H1 (cell line): ENCODE results near the gene ZNF768. TPM values are rescaled to one million over a fixed set of nuclear protein-coding genes. Genes with fewer than 3 reads are reported as not detected.

Source experiments
- CTCF ChIA-PET: fragments of 300-600 bp; sonication (Branson Sonifier 250); formaldehyde crosslinking; loops from one replicate; lab custom pipeline; 2021; ENCODE audit not compliant: partially characterized antibody; lab: Charles Lee
- POLR2A ChIA-PET: fragments of 300-600 bp; sonication (Branson Sonifier 250); formaldehyde crosslinking; loops from one replicate; lab custom pipeline; 2021; ENCODE audit warnings: inconsistent platforms; ENCODE audit not compliant: partially characterized antibody; lab: Charles Lee
- DNase-seq, 2 experiments: peaks; one replicate each; pipeline versions ENCODE4 v3.0.0 to v3.0.0-alpha.2; 2010 to 2022; ENCODE audit warnings: low spot score in 2 of 2, low read depth in 1 of 2, mixed read lengths in 1 of 2
- FAIRE-seq: peaks from 2 replicates; lab custom pipeline; 2011; peaks lifted over from hg19 to GRCh38; lab: Jason Lieb, UNC
- H2AFZ ChIP-seq: 2 replicates; pipeline ENCODE4 v1.8.1; 2012; ENCODE audit warnings: low read length, inconsistent platforms
- H2AK5ac ChIP-seq: 2 replicates; pipeline ENCODE4 v1.6.1; 2013; ENCODE audit warnings: low read depth, low read length
- H2BK120ac ChIP-seq: replicated peaks from 2 replicates; pipeline ENCODE3; 2013; ENCODE audit warnings: low read depth, low read length, inconsistent platforms
- H2BK12ac ChIP-seq: 2 replicates; pipeline ENCODE4 v1.6.1; 2013; ENCODE audit warnings: low read depth, low read length
- H2BK15ac ChIP-seq: 2 replicates; pipeline ENCODE4 v1.6.1; 2013; ENCODE audit warnings: low read length
- H2BK20ac ChIP-seq: 2 replicates; pipeline ENCODE4 v1.6.1; 2013; ENCODE audit warnings: low read length
- H2BK5ac ChIP-seq: 2 replicates; pipeline ENCODE4 v1.6.1; 2013; ENCODE audit warnings: low read depth, low read length
- H3K14ac ChIP-seq: 2 replicates; pipeline ENCODE4 v1.6.1; 2013; ENCODE audit warnings: inconsistent platforms; ENCODE audit not compliant: insufficient read length
- H3K18ac ChIP-seq: 2 replicates; pipeline ENCODE4 v1.6.1; 2013; ENCODE audit warnings: low read length; ENCODE audit errors: extremely low read depth
- H3K23ac ChIP-seq: 2 replicates; pipeline ENCODE4 v1.6.1; 2013; ENCODE audit warnings: inconsistent platforms; ENCODE audit not compliant: insufficient read length
- H3K23me2 ChIP-seq: 2 replicates; pipeline ENCODE4 v1.6.1; 2013; ENCODE audit warnings: low read depth, low read length
- H3K27ac ChIP-seq: 2 replicates; pipeline ENCODE4 v1.6.1; 2011; ENCODE audit warnings: low read depth, low read length, inconsistent platforms
- H3K27me3 ChIP-seq, 4 experiments: replicated peaks in 1 of 4; 1 replicate in 1 of 4; 2 replicates in 3 of 4; pipeline versions ENCODE4 v1.6.1 to v1.8.1; 2011 to 2013; ENCODE audit warnings: low read length in 3 of 4, mild to moderate bottlenecking in 3 of 4, inconsistent platforms in 2 of 4, mixed read lengths in 2 of 4, moderate library complexity in 1 of 4; ENCODE audit not compliant: control insufficient read depth in 3 of 4, insufficient read depth in 3 of 4; ENCODE audit errors: extremely low read depth in 1 of 4
- H3K36me3 ChIP-seq, 4 experiments: 2 replicates each; pipeline versions ENCODE4 v1.6.1 to v1.8.1; 2011 to 2013; ENCODE audit warnings: mild to moderate bottlenecking in 4 of 4, low read length in 3 of 4, moderate library complexity in 2 of 4, control low read depth in 1 of 4, inconsistent platforms in 1 of 4; ENCODE audit not compliant: insufficient read depth in 4 of 4, control insufficient read depth in 2 of 4
- H3K4ac ChIP-seq: replicated peaks from 2 replicates; pipeline ENCODE3; 2013; ENCODE audit warnings: low read length, low read depth, mixed read lengths, inconsistent platforms; ENCODE audit not compliant: insufficient read length
- H3K4me1 ChIP-seq, 4 experiments: replicated peaks in 1 of 4; 1 replicate in 1 of 4; 2 replicates in 3 of 4; pipeline versions ENCODE4 v1.6.1 to v1.8.1; 2011 to 2013; ENCODE audit warnings: low read length in 3 of 4, inconsistent platforms in 2 of 4, mixed read lengths in 1 of 4; ENCODE audit not compliant: insufficient read depth in 4 of 4, control insufficient read depth in 3 of 4
- H3K4me2 ChIP-seq, 2 experiments: 2 replicates each; pipeline versions ENCODE4 v1.6.1 to v1.8.1; 2011 to 2013; ENCODE audit warnings: low read depth in 2 of 2, low read length in 2 of 2, control low read depth in 1 of 2, inconsistent platforms in 1 of 2, mild to moderate bottlenecking in 1 of 2; ENCODE audit not compliant: insufficient read depth in 1 of 2
- H3K4me3 ChIP-seq, 4 experiments: fragments of 200-600, 300-600 bp in 1 of 4; sonication (generic), shearing (Covaris generic), sonication (Bioruptor Twin) in 1 of 4; 2 replicates each; pipeline versions ENCODE4 v1.5.1 to v1.8.1; 2011 to 2016; ENCODE audit warnings: low read length in 4 of 4, low read depth in 3 of 4, control low read depth in 2 of 4, inconsistent platforms in 2 of 4, mild to moderate bottlenecking in 2 of 4, mixed read lengths in 1 of 4, moderate library complexity in 1 of 4; ENCODE audit not compliant: insufficient read depth in 2 of 4; ENCODE audit errors: extremely low read depth in 1 of 4
- H3K56ac ChIP-seq: replicated peaks from 2 replicates; pipeline ENCODE3; 2013; ENCODE audit warnings: low read depth, mild to moderate bottlenecking, mixed read lengths, low read length, inconsistent platforms; ENCODE audit not compliant: insufficient read length
- H3K79me1 ChIP-seq: 2 replicates; pipeline ENCODE4 v1.6.1; 2013; ENCODE audit warnings: low read depth, low read length, control low read depth
- H3K79me2 ChIP-seq, 2 experiments: 2 replicates each; pipeline versions ENCODE4 v1.6.1 to v1.8.1; 2012 to 2013; ENCODE audit warnings: low read length in 2 of 2, mild to moderate bottlenecking in 2 of 2, inconsistent platforms in 1 of 2; ENCODE audit not compliant: insufficient read depth in 2 of 2, control insufficient read depth in 1 of 2
- H3K9ac ChIP-seq, 4 experiments: replicated peaks in 1 of 4; 1 replicate in 1 of 4; 2 replicates in 3 of 4; pipeline versions ENCODE4 v1.6.1 to v1.8.1; 2011 to 2013; ENCODE audit warnings: low read depth in 3 of 4, low read length in 3 of 4, control low read depth in 2 of 4, mild to moderate bottlenecking in 2 of 4, moderate library complexity in 2 of 4, inconsistent platforms in 1 of 4; ENCODE audit errors: extremely low read depth in 1 of 4
- H3K9me3 ChIP-seq, 2 experiments: 2 replicates each; pipeline versions ENCODE4 v1.6.1 to v1.8.1; 2012 to 2013; ENCODE audit warnings: mild to moderate bottlenecking in 2 of 2, moderate library complexity in 2 of 2, control low read depth in 1 of 2, inconsistent platforms in 1 of 2, low read depth in 1 of 2, low read length in 1 of 2, mixed read lengths in 1 of 2; ENCODE audit not compliant: insufficient read depth in 2 of 2
- H4K20me1 ChIP-seq, 2 experiments: replicated peaks in 1 of 2; 2 replicates each; pipeline versions ENCODE3 to v1.8.1; 2011 to 2013; ENCODE audit warnings: inconsistent platforms in 2 of 2, low read length in 2 of 2, mild to moderate bottlenecking in 1 of 2; ENCODE audit not compliant: insufficient read depth in 2 of 2, control insufficient read depth in 1 of 2
- H4K5ac ChIP-seq: 2 replicates; pipeline ENCODE4 v1.6.1; 2013; ENCODE audit warnings: low read length, low read depth, mixed read lengths, inconsistent platforms; ENCODE audit not compliant: insufficient read length
- H4K8ac ChIP-seq: 2 replicates; pipeline ENCODE4 v1.8.0; 2013; ENCODE audit warnings: mild to moderate bottlenecking, moderate library complexity, low read length, inconsistent platforms; ENCODE audit not compliant: insufficient read depth; ENCODE audit errors: extremely low read depth
- H4K91ac ChIP-seq: replicated peaks from 2 replicates; pipeline ENCODE3; 2013; ENCODE audit warnings: low read length, mixed read lengths, inconsistent platforms; ENCODE audit not compliant: insufficient read length
- CBX8 ChIP-seq: fragments of 300-800, 300-1000 bp; sonication (generic); IDR thresholded peaks from 2 replicates; pipeline ENCODE4 v1.7.1; 2016; ENCODE audit warnings: low read depth, low read length, borderline replicate concordance
- GTF2F1 ChIP-seq: IDR thresholded peaks from 2 replicates; pipeline ENCODE4 v1.6.1; 2012; ENCODE audit warnings: low read depth, low read length, improper control_type of control experiment, borderline replicate concordance
- KDM4A ChIP-seq: IDR thresholded peaks from one replicate; pipeline ENCODE4 v1.7.1; 2012; ENCODE audit warnings: low read depth, mild to moderate bottlenecking, moderate library complexity, low read length, inconsistent platforms; ENCODE audit not compliant: severe bottlenecking
- RFX5 ChIP-seq: IDR thresholded peaks from 2 replicates; pipeline ENCODE4 v1.6.1; 2011; ENCODE audit warnings: low read depth, low read length, improper control_type of control experiment, borderline replicate concordance
- SP4 ChIP-seq: IDR thresholded peaks from 2 replicates; pipeline ENCODE4 v1.6.1; 2012; ENCODE audit warnings: low read length, inconsistent platforms
- WGBS, 2 experiments: shearing (Covaris generic) in 1 of 2; methylation state at CpG; one replicate each; pipeline versions ENCODE4 v1.1.6 to v1.1.7; 2013 to 2015; ENCODE audit warnings: low lambda C conversion rate in 2 of 2, mixed read lengths in 2 of 2, inconsistent platforms in 1 of 2, low coverage in 1 of 2, missing lambda C conversion rate in 1 of 2; ENCODE audit not compliant: insufficient replicate concordance in 2 of 2, insufficient coverage in 1 of 2, insufficient read length in 1 of 2; ENCODE audit errors: extremely low coverage in 1 of 2, missing lambda C conversion rate in 1 of 2; 5-methylcytosine and 5-hydroxymethylcytosine counted together
- polyA plus RNA-seq, 7 experiments: library from polyadenylated mRNA; depleted of rRNA in 3 of 7; stranded (reverse) in 5 of 7; unstranded in 2 of 7; fragments of >200 nt in 5 of 7; fragments of 200-250 nt in 2 of 7; gene quantifications; 1 replicate in 5 of 7; 2 replicates in 1 of 7; 4 replicates in 1 of 7; pipeline versions ENCODE4 v1.2.1 to v1.2.3, GENCODE V29; 2011 to 2013; ENCODE audit warnings: missing spikeins in 2 of 7, mixed read lengths in 2 of 7
- total RNA-seq: library from RNA; stranded (reverse); fragmentation: NEBNext Ultra II Directional; extraction: Animal tissue kit (Norgen Biotek cat#: 25700); gene quantifications from 2 replicates; pipeline ENCODE4 v1.2.1, GENCODE V29; 2021
- TF ChIP-seq, protein P1 (sequence below): IDR thresholded peaks from 2 replicates; pipeline ENCODE4 v1.6.1; 2011; ENCODE audit warnings: low read depth, mild to moderate bottlenecking, low read length; ENCODE audit not compliant: insufficient read depth
- TF ChIP-seq, protein P2 (sequence below): IDR thresholded peaks from 2 replicates; pipeline ENCODE4 v1.6.1; 2011; ENCODE audit warnings: low read length, improper control_type of control experiment

ZNF768 gene
- total and polyA plus RNA-seq, 2 of the 8 experiments (the other 6 are each of a cell fraction or from before 2014, with no cell fraction given) = 36.1 to 47.7 TPM

DNA sequence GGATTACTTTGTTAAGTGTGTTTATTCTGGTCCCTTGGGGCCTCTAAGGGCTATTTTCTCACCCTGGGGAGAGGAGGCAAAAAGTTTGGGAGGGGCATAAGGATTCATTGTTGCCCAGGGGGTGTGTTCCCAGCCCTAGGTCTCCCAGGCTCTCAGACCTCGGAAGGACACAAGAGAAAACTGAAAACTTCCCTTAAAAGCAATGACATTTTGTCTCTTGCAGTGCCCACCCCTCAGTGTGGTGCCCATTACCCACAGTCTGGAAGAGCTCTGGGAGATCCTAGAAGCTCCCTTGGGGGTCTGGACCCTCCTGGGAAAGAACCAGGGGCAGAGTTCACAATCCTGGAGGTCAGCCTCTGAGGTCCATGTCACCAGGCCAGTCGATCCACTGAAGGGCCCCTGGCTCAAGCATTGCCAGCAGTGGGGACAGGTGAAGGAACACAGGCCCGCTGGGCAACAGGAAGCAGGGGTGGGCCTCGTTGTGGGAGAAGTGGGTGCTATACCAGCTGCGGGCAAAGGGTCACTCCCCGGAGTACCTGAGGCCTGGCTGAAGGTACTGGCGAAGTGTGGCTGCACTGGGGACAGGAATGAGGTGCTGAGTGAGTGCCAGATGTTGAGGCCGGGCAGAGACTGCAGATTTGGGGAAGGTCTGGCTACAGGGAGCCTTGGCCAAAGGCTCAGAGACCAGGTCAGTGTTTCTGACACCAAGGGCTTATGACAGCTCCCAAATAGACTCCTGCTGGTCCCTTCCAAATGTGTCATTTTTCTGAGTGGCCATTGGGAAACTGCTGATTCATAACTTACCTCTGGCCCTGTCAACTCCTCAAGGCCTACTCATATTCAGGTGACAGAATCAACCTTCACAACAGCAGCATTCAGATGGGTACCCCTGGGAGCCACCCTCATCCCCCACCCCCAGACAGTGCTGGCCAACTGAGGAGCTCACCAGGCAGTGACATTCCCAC is 12.9 kb upstream of the ZNF768 start:
- Histone ChIP-seq H3K14ac (no peak overlapping the region), H2AK5ac (no peak overlapping the region), H3K79me1 (no peaks in the 10 kb centered on the region), H3K79me2 (no peaks in the 10 kb centered on the region; a peak in 1 of 4 replicates), H4K20me1 (no peaks in the 10 kb centered on the region), H3K27me3 (no peaks in the 10 kb centered on the region), H3K36me3 (no peaks in the 10 kb centered on the region), H3K18ac (peak overlapping the region; percentile 48), H3K4me3 (no peak overlapping the region), H3K23ac (no peak overlapping the region), H3K23me2 (peaks cover 7% of the 10 kb centered on the region), H3K56ac (no peak overlapping the region), H2BK120ac (no peak overlapping the region), H2AFZ (no peak overlapping the region), H3K4me2 (no peak overlapping the region), H3K9ac (no peak overlapping the region), H2BK5ac (no peak overlapping the region), H3K27ac (no peak overlapping the region), H3K4me1 (peaks cover 7 to 27% (median 17%) of the 10 kb centered on the region in 4 experiments), H4K5ac (no peak overlapping the region), H3K9me3 (no peaks in the 10 kb centered on the region), H4K8ac (no peak overlapping the region), H4K91ac (no peak overlapping the region), H2BK15ac (no peak overlapping the region; the same call in 1 of the 2 replicates), H3K4ac (no peak overlapping the region), H2BK20ac (no peak overlapping the region), H2BK12ac (0 out of 2 replicates have a peak overlapping the region, but pooled peaks have one; percentile 39)
- 87% methylated on average over 7 of the region's 8 CpGs; no CpG with 5 or more reads in 1 of the 2 experiments for WGBS, 2 experiments
- FAIRE-seq (no peak), DNase-seq (no peak)
- CTCF ChIA-PET = interaction anchor here (0.8 to 1.4 kb wide), 3 partner anchors 19 to 89 kb away, joined by 3 to 5 read pairs (median 3); partner anchors contain the start of gene ZNF764
- POLR2A ChIA-PET = interaction anchor here (0.8 to 1.2 kb wide), 4 partner anchors 11 to 71 kb away, joined by 3 to 4 read pairs (median 3); partner anchors contain the start of genes ZNF689 and ZNF764
- TF ChIP-seq CBX8 (no peak), GTF2F1 (no peak), KDM4A (no peak), SP4 (no peak), RFX5 (no peak)
- TF ChIP-seq, protein P1, sequence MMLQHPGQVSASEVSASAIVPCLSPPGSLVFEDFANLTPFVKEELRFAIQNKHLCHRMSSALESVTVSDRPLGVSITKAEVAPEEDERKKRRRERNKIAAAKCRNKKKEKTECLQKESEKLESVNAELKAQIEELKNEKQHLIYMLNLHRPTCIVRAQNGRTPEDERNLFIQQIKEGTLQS = no peak
- TF ChIP-seq, protein P2, sequence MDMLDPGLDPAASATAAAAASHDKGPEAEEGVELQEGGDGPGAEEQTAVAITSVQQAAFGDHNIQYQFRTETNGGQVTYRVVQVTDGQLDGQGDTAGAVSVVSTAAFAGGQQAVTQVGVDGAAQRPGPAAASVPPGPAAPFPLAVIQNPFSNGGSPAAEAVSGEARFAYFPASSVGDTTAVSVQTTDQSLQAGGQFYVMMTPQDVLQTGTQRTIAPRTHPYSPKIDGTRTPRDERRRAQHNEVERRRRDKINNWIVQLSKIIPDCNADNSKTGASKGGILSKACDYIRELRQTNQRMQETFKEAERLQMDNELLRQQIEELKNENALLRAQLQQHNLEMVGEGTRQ = no peak
